Hematopoietic multipotent progenitor cell treated with erythropoietin and hydrocortisone succinate and interleukin-3 and kit ligand, for 15 days (in vitro differentiated cells): ENCODE measurements around the gene TAS2R10.
"Not testable (repeated sequence)": the region's sequence is repeated elsewhere in the genome, so short reads cannot be mapped to it uniquely, and the experiment has no call there.

ENCODE experiments used
- DNase-seq: peaks from one replicate; pipeline ENCODE4 v3.0.0-alpha.2; 2015; ENCODE audit warnings: low spot score

The TAS2R10 gene, protein sequence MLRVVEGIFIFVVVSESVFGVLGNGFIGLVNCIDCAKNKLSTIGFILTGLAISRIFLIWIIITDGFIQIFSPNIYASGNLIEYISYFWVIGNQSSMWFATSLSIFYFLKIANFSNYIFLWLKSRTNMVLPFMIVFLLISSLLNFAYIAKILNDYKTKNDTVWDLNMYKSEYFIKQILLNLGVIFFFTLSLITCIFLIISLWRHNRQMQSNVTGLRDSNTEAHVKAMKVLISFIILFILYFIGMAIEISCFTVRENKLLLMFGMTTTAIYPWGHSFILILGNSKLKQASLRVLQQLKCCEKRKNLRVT

GRCh38 chr12:10826258-10826657 is at the start of gene TAS2R10:
TSS of gene TAS2R10 (minus strand) at chr12:10826358. CDS start at chr12:10826269, 89 bp downstream.
- DNase-seq: no peak

GRCh38 chr12:10873378-10873777 is 47.2 kb upstream of the TAS2R10 start:
- no peak for DNase-seq

GRCh38 chr12:10867381-10867780 is 41.2 kb upstream of the TAS2R10 start:
- no peak for DNase-seq

DNA sequence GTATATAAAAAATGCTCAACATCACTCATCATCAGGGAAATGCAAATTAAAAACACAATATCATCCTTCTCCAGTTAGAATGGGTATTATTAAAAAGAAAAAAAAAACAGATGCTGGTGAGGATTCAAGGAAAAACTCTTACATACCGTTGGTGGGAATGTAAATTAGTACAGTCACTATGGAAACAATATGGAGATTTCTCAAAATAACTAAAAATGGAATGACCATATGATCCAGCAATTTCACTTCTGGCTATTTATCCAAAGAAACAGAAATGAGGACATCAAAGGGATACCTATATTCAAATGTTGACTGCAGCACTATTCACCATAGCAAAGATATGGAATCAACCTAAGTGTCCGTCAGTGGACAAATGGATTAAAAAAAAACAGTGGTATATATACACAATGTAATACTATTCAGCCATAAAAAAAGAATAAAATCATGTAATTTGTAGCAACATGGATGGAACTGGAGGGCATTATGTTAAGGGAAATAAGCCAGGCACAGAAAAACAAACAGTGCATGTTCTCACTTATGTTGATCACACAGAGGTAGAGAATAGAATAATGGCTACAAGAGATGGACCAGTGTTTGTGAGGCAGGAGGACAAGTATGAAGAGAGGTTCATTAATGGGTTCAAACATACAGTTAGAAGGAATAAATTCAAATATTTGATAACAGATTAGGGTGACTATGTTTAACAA is 37.5 kb upstream of the TAS2R10 start:
- no peak for DNase-seq

DNA sequence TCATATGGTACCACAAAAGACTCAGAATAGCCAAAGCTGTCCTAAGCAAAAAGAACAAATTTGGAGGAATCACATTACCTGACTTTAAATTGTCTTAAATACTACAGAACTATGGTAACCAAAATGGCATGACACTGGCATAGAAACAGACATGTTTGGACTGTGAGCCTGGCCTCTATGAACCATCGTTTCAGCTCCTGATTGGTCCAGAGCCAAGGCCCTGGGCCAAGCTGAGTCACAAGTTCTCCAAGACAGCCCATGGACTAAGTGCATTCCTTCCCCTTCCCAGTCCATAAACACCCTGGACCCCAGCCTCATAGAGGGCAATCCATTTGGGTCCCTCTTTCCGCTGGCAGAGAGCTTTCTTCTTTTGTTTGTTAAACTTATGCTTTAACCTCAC is 35.2 kb upstream of the TAS2R10 start:
- DNase-seq: no peak

DNA sequence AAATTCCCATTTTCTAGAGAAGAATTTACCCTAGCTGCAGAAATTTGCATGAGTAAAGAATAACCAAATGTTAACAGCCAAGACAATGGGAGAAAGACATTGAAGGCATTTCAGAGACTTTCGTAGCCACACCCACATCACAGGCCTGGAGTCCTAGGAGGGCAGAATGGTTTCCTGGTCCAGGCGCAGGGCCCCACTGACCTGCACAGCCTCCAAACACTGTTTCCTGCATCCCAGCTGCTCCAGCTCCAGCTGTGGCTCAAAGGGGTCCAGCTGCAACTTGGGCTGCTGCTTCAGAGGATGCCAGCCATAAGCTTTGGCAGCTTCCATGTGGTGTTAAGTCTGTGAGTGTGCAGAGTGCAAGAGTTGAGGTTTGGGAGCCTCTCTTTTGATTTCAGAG is 29.6 kb upstream of the TAS2R10 start:
- no peak for DNase-seq

DNA sequence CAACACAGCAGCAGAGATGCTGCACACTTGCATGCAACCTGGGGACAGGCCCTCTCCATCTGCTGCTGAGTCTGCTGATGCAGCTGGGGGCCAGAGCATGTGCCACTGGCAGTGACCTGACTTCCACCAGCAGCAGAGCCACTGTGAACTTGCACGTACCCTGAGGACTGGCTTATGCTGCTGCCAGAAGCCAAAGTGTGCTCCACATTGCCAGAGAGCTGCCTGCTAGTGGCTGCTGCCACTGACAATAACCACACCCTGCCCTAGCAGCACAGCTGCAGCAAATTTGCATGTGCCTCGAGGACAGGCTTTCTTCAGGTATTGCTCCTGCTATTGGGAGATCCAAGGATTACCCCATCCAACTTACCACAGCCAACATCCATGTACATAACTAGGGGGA is 27.6 kb upstream of the TAS2R10 start:
- DNase-seq: no peak

DNA sequence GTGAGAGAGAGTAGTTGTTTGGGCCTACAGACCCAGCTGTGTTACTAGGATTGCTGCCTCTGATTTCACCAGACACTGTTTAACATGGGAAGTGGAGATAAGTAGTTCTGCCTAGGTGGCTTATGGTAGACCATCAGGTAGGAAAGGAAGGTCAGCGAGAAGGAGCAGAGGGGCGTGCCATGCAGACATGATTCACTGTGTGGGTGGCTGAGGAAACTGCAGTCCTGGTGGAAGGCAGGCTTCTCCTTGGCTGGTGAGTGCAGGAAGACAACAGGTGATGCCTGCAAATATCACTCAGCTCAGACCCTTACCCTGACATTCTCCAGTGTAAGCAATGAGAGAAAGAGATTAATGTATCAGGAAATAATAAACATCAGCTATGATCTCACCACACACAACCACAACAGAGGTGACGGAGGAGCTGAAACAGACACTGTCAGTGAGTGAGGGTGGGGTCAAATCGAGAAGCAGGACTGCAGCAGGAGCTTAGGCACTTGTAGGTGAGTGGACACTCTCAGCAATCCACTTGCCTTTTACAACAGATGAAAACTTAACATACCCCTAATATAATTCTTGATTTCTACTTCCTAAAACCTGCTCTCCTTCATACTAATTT is 25.2 kb upstream of the TAS2R10 start:
- no peak for DNase-seq

GRCh38 chr12:10849425-10849878 is 23.3 kb upstream of the TAS2R10 start, which contains the start of gene PRR4:
TSS of gene PRR4 (minus strand) at chr12:10849475. CDS start at chr12:10849437, 38 bp downstream.
- no peak for DNase-seq

GRCh38 chr12:10847744-10848143 is 21.6 kb upstream of the TAS2R10 start:
- no peak for DNase-seq

GRCh38 chr12:10842862-10843261 is 16.7 kb upstream of the TAS2R10 start:
- DNase-seq: no peak

DNA sequence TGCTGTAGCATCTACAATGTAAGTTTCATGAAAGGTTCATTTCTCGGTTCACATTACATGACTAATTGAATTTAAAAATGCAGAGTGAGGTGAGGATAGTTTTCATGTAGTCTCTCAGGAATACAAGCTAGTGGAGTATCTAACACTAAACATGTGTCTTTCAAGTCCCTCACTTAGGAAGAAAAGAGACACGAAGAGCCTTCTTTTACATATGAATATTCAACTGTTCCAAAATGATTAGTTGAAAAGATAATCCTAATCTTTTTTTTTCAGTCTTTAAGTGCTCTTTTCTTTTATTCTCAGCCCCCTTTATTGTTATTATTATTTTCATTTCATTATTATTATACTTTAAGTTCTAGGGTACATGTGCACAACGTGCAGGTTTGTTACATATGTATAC is 12.3 kb upstream of the TAS2R10 start:
- DNase-seq: no peak

- DNase-seq: no peak
Observed at GRCh38 chr12:10829994-10830393, 3.8 kb upstream of the TAS2R10 start.

DNA sequence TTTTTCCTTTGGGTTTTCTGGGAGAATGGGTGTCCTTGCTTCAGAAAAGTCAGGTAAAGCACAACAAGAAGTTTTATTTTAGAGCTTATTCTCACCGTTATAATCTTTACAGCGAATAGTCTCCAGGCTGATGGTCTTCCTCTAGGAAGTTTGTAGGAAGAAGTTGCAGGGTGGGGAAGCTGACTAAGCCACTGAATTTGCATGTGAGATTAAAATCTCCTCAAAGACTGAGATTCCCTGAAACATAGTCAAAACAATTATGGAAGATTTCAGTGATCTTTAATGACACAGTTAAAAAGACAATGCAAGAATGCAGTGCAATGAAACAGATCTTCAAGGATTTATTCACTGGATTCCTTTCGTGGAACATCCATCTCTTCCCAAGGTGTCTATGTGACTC is 1.2 kb downstream of the TAS2R10 start:
- DNase-seq: no peak

- DNase-seq: no peak
Observed at GRCh38 chr12:10811883-10812536, 14.1 kb downstream of the TAS2R10 start.

- DNase-seq: no peak
Observed at GRCh38 chr12:10810068-10810467, 16.1 kb downstream of the TAS2R10 start, which contains the start of gene TAS2R9. TSS of gene TAS2R9 (minus strand) at chr12:10810168. CDS start at chr12:10810075, 93 bp downstream.

GRCh38 chr12:10807186-10807585 is 19.0 kb downstream of the TAS2R10 start, which contains the start of gene TAS2R8:
TSS of gene TAS2R8 (minus strand) at chr12:10807286. CDS start at chr12:10806980, 306 bp downstream.
- DNase-seq: no peak

DNA sequence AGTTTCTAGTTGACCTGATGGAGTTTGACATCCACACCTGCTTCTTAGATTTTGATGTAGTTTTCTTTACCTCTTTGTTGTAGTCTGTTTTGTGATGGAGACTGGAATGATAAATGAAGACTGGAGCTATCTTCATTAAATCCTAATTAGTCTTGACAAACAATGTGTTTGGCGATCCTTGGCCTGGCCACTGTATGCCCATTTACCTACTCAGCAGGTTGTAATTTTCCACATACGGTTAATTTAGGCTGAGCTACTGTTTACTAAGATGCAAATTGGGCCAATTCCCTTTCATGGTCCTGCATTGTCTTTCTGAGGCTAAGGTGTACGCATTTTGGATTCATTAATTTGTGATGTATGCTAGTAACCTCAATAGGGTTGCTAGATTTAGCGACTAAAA is 23.6 kb downstream of the TAS2R10 start, which contains the start of gene TAS2R7:
Gene TAS2R7 (minus strand): TSS at position 41 of the 400 bp plus-strand sequence. CDS start 57 bp downstream, outside the sequence.
- DNase-seq: no peak

DNA sequence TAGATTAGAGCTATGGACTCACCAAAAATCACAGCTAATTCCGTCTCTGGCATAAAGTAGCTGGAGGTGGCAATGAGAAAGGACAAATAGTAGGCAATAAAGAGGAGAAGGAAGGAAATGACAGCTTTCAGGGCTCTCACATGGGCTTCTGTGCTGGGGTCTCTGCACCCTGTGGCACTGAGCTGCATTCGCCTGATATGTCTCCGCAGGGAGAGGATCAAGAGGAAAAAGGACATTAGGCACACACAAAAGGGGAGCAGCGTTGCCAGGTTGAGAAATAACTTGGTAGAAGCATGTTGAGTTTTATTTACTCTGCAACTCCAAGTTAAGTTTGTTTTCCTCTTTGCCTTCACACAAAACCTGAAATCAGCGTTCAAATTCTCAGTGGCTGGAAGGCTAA is 24.4 kb downstream of the TAS2R10 start:
- DNase-seq: no peak

- DNase-seq: no peak
Observed at GRCh38 chr12:10794222-10794621, 31.9 kb downstream of the TAS2R10 start.

GRCh38 chr12:10791769-10792168 is 34.4 kb downstream of the TAS2R10 start:
- DNase-seq: not testable (repeated sequence)

DNA sequence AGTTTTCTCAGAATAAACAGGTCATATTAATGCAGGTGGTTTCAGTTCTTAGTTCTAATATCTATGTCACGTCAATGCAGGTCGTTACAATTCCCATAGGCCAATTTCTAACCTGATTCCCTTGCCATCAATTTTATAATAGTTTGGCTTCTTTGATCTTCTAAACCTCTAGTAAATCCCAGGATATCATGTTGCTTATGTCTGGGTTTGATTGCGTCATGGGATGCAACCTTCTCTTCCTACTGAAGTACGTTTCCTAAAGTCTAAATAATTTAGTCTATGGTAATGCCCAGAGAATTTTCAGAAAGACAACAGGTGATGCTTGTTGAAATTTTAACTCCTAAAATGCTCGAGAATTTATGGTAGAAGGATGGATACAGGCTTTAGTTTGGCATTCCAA is 42.9 kb downstream of the TAS2R10 start:
- no peak for DNase-seq
